ENCODE data around the gene LIN37.

The LIN37 gene

DNA sequence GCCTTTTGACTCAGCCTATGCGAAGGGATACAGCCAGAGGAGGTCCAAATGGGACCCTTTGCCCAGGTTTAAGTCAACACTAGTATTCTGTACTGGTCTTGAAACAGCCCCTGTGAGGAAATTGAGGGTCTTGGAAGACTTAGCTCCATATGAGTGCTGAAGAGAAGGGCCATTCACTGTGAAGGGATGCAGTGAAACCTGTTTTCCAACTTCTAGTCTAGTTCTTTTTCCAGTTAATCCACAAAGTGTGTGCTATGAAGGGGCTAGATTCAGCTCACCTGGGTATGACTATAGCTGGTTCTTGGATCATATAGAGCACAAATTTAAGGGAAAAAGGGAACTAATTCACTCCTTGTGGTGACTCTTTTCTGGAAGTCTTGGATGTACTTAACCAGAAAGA is 40.0 kb upstream of the LIN37 start:
- TF ChIP-seq TAF1 (IDR thresholded peaks at IDR 0.05; ENCODE audit: borderline replicate concordance, insufficient read depth, low read length) (no peak), SIN3A (IDR thresholded peaks at IDR 0.05; ENCODE audit: borderline replicate concordance, insufficient read depth, low read length) (no peak), POLR2AphosphoS5 (IDR thresholded peaks at IDR 0.05; ENCODE audit: low read depth, low read length) (no peak), FOXP2 (optimal IDR thresholded peaks at IDR 0.05; ENCODE audit: borderline replicate concordance, extremely low read depth, extremely low read length, insufficient read depth) (no peak)
- TF ChIP-seq, protein P1, sequence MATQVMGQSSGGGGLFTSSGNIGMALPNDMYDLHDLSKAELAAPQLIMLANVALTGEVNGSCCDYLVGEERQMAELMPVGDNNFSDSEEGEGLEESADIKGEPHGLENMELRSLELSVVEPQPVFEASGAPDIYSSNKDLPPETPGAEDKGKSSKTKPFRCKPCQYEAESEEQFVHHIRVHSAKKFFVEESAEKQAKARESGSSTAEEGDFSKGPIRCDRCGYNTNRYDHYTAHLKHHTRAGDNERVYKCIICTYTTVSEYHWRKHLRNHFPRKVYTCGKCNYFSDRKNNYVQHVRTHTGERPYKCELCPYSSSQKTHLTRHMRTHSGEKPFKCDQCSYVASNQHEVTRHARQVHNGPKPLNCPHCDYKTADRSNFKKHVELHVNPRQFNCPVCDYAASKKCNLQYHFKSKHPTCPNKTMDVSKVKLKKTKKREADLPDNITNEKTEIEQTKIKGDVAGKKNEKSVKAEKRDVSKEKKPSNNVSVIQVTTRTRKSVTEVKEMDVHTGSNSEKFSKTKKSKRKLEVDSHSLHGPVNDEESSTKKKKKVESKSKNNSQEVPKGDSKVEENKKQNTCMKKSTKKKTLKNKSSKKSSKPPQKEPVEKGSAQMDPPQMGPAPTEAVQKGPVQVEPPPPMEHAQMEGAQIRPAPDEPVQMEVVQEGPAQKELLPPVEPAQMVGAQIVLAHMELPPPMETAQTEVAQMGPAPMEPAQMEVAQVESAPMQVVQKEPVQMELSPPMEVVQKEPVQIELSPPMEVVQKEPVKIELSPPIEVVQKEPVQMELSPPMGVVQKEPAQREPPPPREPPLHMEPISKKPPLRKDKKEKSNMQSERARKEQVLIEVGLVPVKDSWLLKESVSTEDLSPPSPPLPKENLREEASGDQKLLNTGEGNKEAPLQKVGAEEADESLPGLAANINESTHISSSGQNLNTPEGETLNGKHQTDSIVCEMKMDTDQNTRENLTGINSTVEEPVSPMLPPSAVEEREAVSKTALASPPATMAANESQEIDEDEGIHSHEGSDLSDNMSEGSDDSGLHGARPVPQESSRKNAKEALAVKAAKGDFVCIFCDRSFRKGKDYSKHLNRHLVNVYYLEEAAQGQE (IDR thresholded peaks at IDR 0.05; ENCODE audit: insufficient read depth in 1 of 2, low read depth in 2 of 2, low read length in 2 of 2): no peak

DNA sequence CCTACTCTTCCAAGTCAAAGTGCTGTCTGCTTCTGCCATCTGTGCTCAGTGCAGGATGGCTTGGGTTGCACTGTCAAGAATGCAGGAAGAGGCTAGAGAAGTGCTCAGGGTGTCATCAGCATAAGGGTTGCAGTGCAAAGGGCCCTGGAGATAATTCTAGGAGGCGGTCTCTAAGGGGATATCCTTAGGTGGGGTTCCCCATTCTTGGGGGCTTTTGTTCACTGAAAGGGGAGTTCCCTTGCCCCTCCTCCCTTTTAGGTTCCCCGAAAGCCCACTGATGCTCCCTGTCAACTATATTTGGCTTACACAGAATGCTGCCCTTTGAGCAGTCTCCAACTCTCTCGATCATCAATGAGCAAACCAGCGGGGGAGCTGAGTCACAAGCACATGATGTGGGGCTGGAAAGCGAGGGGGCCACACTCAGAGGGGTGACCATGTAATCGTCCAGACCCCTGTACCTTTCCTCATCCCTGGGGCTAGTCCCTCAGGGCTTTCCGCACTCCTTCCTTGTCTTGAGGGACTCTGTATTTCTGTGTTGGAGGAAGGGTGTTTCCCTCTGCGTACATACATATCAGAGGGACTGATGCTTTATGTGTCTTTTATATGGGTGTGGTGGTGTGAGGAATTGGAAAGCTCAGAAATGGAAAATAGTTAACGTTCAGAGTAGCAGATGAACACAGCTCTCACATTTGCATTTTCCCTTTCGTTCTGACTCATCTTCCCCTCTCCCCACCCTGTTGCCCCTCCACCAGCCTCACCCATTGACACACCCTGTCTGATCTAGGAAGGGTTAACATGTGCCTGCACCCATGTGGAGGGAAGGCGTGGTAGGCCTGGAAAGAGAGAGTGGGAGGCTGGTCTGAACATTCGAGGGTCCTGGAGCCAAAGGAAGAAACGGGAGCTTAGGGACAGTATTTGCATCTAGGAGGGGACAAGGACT is 37.3 kb upstream of the LIN37 start:
- TF ChIP-seq POLR2AphosphoS5 (IDR thresholded peaks at IDR 0.05; ENCODE audit: low read depth, low read length): no peak
- TF ChIP-seq FOXP2 (optimal IDR thresholded peaks at IDR 0.05; ENCODE audit: borderline replicate concordance, extremely low read depth, extremely low read length, insufficient read depth): no peak
- TF ChIP-seq, protein P1 (IDR thresholded peaks at IDR 0.05; ENCODE audit: insufficient read depth in 1 of 2, low read depth in 2 of 2, low read length in 2 of 2): no peak

DNA sequence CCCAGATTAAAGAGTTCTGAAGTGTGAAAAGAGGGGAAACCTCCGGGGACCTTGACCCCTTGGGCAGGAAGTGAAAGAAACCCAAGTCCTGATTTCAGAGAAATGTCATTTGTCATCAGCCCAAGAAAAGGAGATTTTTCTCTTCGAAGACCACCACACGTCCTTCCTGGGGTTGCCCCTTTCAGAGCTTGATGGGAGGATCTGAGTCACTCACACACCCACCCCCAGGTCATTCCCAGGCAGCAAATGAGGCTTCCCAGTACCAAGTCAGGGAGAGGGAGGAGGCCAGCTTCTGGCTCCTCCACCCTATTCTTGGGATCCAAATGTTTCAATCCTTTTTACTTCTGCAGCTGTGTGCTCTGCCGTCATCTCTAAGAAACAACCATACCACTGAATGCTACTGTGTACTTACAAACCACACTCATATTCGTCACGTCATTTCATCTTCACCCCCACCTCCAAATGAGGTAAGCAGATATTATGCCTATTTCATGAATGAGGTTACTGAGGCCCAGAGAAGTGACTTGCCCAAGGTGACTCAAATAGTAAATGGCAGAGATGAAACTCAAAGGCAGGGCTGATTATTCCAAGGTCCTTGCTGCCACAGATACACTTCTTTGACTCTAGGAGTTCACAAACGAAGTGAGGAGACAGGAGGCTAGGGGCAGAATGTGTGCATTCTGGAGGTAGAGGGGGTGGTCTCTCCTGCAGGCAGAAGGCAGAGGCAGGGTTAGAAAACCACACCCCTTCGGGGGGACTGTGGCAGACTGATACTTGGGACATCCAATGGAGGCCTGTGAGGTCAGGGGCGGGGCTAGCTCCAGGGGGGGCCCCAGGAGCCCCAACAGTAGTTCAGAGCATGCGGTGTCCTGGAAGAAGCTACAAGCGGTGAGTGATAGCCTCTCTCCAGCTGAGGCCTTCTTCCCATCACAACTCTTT is 35.5 kb upstream of the LIN37 start:
- TF ChIP-seq FOXP2 (optimal IDR thresholded peaks at IDR 0.05; ENCODE audit: borderline replicate concordance, extremely low read depth, extremely low read length, insufficient read depth): no peak
- TF ChIP-seq, protein P1 (IDR thresholded peaks at IDR 0.05; ENCODE audit: insufficient read depth in 1 of 2, low read depth in 2 of 2, low read length in 2 of 2): no peak
- no peak for TF ChIP-seq SIN3A (IDR thresholded peaks at IDR 0.05; ENCODE audit: borderline replicate concordance, insufficient read depth, low read length)
- no peak for TF ChIP-seq POLR2AphosphoS5 (IDR thresholded peaks at IDR 0.05; ENCODE audit: low read depth, low read length)
- no peak for TF ChIP-seq TAF1 (IDR thresholded peaks at IDR 0.05; ENCODE audit: borderline replicate concordance, insufficient read depth, low read length)

DNA sequence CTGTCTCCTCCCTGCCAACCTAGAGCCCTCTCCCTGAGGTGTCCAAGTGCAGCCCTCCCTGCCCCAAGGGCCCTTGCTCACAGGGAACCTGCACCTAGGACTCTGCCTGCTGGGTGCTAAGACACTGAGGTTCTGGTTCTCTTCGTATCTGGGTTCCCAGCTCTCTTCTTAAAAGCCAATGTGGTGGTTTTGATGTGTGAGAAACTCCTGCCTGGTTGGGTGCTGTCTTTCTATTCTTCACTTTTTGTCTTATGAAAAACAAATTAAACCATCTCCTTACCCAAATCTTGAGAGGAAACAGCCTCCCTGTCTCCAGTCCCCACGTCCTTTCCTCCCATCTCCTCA is 34.9 kb upstream of the LIN37 start:
- no peak for TF ChIP-seq SIN3A (IDR thresholded peaks at IDR 0.05; ENCODE audit: borderline replicate concordance, insufficient read depth, low read length)
- TF ChIP-seq, protein P1 (IDR thresholded peaks at IDR 0.05; ENCODE audit: insufficient read depth in 1 of 2, low read depth in 2 of 2, low read length in 2 of 2): no peak
- no peak for TF ChIP-seq FOXP2 (optimal IDR thresholded peaks at IDR 0.05; ENCODE audit: borderline replicate concordance, extremely low read depth, extremely low read length, insufficient read depth)
